Measurements from ENCODE around the gene FGF9.

GRCh38 chr13:21703846-21704245, 33.0 kb downstream of the FGF9 start:
- TF ChIP-seq POLR2AphosphoS5 (IDR thresholded peaks at IDR 0.05) (no peak), CTCF (IDR thresholded peaks at IDR 0.05) (no peak), POLR2A (IDR thresholded peaks at IDR 0.05) (no peak)

Measured in transverse colon (tissue), 4 donors.